ENCODE results near the gene PLEKHG4B.

DNA sequence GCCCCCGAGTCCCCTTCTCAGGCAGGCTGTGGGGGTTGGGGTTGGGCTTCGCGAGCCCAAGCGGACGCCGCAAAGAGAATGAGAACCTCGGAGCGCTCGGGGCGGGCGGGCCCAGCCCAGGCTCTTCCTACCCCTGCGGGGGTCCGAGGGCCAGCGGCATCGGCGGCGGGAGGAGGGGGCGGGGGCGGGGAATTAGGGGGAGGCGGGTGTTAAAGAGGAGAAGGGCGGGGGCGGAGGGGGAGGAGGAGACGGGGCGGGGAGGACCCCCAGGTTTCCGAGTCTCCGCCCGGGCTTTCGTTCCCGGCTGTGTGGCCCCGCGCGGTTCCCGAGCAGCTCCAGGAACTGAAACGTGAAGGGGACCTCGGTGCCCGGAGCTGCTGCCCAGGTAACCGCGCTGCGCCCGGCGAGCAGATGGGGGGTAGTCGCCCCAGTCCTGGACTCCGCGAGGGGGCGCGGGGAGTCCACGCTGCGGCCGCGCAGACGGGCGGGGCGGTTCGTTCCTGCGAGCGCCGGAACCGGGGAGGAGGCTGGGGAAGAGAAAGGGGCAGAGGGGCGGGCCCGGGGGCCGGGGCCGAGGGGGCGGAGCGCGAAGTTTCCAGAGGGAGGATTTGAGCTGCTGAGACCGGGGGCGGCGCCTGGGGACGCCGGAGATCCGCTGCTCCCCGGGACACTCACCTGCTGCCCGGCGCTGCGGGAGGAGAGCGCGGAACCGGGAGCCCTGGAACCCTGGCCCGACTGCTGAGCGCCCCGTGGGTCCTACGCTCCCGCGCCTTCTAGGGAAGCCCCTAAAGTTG lies 38.4 kb upstream of the PLEKHG4B start:
- TF ChIP-seq POLR2A (IDR thresholded peaks at IDR 0.05): no peak
- TF ChIP-seq, protein P1, sequence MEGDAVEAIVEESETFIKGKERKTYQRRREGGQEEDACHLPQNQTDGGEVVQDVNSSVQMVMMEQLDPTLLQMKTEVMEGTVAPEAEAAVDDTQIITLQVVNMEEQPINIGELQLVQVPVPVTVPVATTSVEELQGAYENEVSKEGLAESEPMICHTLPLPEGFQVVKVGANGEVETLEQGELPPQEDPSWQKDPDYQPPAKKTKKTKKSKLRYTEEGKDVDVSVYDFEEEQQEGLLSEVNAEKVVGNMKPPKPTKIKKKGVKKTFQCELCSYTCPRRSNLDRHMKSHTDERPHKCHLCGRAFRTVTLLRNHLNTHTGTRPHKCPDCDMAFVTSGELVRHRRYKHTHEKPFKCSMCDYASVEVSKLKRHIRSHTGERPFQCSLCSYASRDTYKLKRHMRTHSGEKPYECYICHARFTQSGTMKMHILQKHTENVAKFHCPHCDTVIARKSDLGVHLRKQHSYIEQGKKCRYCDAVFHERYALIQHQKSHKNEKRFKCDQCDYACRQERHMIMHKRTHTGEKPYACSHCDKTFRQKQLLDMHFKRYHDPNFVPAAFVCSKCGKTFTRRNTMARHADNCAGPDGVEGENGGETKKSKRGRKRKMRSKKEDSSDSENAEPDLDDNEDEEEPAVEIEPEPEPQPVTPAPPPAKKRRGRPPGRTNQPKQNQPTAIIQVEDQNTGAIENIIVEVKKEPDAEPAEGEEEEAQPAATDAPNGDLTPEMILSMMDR (IDR thresholded peaks at IDR 0.05): no peak
